Lower lobe of right lung (tissue), 2 donors: ENCODE results near the gene SIL1. TPM values are rescaled to one million over a fixed set of nuclear protein-coding genes. Genes with fewer than 3 reads are reported as not detected.
A peak's percentile ranks its signal among the peaks of the same experiment; 100 is the strongest.

ENCODE experiments used
- ATAC-seq, 2 donors: fragments of 200-7000 bp; cut with Tn5 transposase; one replicate each; pipeline ENCODE4 v1.9.1; 2020 to 2022; ENCODE audit warnings: mild to moderate bottlenecking in 2 of 2, moderate library complexity in 2 of 2
- DNase-seq: peaks from one replicate; pipeline ENCODE4 v3.0.0-alpha.2; 2020
- H3K27ac ChIP-seq: fragments of 200-600 bp; one replicate; pipeline ENCODE4 v1.8.0; 2022
- H3K27me3 ChIP-seq: fragments of 200-600 bp; one replicate; pipeline ENCODE4 v1.8.0; 2022; ENCODE audit warnings: low read depth
- H3K36me3 ChIP-seq: fragments of 200-600 bp; one replicate; pipeline ENCODE4 v1.8.0; 2022; ENCODE audit warnings: mild to moderate bottlenecking
- H3K4me1 ChIP-seq: fragments of 200-600 bp; one replicate; pipeline ENCODE4 v1.8.0; 2022
- H3K4me3 ChIP-seq: fragments of 200-600 bp; one replicate; pipeline ENCODE4 v1.8.0; 2022; ENCODE audit warnings: mild to moderate bottlenecking
- H3K9me3 ChIP-seq: fragments of 200-600 bp; one replicate; pipeline ENCODE4 v1.8.0; 2022
- intact Hi-C: fragments of 100-400 bp; cut with DNase I; formaldehyde crosslinking; loops from one replicate; pipeline ENCODE4 v1.11.0; 2022
- total RNA-seq: library from RNA; stranded (reverse); fragmentation: NEBNext Ultra II Directional; extraction: Animal tissue kit (Norgen Biotek cat#: 25700); gene quantifications from one replicate; pipeline ENCODE4 v1.2.1, GENCODE V29; 2021
- TF ChIP-seq, protein P1 (sequence below): fragments of 200-600 bp; IDR thresholded peaks from one replicate; pipeline ENCODE4 v1.8.0; 2022; ENCODE audit warnings: antibody characterized with exemption, mild to moderate bottlenecking
- donor health status: DM: no; HTN: yes; CAD: no; lungs with severe emphysema.

Gene SIL1
- total RNA-seq, 1 donor from 2014 or later, result 40.6 TPM

DNA sequence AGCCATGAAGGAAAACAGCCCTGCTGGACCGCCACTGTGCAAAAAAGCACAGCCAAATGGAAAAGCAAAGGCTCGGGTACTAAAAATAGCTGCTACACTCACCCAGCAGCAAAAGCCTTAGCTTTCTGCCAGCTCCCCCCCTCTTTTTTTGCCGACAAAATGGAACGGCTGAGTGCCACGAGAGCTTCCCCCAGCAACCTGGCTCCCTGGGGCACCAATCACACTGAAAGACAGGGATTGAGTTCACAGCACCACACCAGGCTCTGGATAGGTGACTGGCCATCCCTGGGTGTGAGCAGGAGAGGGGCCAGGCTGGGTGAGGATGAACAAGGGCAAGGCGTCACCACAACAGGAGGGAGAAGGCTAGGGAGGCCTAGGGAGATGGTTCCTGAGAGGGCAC, 66.7 kb downstream of the SIL1 start:
- Histone ChIP-seq H3K27me3 (no peaks in the 10 kb centered on the region), H3K4me1 (peaks cover 23% of the 10 kb centered on the region), H3K36me3 (peaks cover 5% of the 10 kb centered on the region), H3K27ac (peak overlapping the region; percentile 31), H3K9me3 (no peaks in the 10 kb centered on the region), H3K4me3 (no peak overlapping the region)
- TF ChIP-seq, protein P1, sequence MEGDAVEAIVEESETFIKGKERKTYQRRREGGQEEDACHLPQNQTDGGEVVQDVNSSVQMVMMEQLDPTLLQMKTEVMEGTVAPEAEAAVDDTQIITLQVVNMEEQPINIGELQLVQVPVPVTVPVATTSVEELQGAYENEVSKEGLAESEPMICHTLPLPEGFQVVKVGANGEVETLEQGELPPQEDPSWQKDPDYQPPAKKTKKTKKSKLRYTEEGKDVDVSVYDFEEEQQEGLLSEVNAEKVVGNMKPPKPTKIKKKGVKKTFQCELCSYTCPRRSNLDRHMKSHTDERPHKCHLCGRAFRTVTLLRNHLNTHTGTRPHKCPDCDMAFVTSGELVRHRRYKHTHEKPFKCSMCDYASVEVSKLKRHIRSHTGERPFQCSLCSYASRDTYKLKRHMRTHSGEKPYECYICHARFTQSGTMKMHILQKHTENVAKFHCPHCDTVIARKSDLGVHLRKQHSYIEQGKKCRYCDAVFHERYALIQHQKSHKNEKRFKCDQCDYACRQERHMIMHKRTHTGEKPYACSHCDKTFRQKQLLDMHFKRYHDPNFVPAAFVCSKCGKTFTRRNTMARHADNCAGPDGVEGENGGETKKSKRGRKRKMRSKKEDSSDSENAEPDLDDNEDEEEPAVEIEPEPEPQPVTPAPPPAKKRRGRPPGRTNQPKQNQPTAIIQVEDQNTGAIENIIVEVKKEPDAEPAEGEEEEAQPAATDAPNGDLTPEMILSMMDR, result no peak
- ATAC-seq (peak; percentile 48 to 70), DNase-seq (no peak)
- intact Hi-C loops, result no loop called here

DNA sequence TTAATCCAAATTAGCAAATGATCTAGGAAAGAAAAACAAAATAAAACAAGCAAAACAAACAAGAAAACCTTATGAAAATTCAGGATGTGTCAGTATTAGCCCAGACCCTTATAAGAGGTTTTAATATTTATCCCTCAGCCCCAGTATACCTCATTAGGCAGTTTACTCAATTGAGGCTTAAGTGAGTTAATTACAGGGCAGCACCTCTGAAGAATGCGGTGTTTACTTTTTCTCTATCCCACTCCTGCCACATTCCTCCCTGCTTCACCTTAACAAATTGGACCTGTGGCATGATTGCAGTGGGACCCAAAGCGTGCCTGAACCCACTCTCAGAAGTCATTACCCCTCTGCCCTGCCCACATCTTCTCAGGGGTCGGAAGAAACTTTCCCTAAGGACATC, 67.1 kb downstream of the SIL1 start:
- TF ChIP-seq, protein P1, result no peak
- DNase-seq (no peak), ATAC-seq (peak in 1 of 2 donors; percentile 37)
- intact Hi-C loops, result no loop called here
- peaks cover 23% of the 10 kb centered on the region for H3K4me1 ChIP-seq
- peaks cover 5% of the 10 kb centered on the region for H3K36me3 ChIP-seq
- H3K27ac ChIP-seq, result peak overlapping the region; percentile 31
- no peaks in the 10 kb centered on the region for H3K27me3 ChIP-seq
- H3K4me3 ChIP-seq, result no peak overlapping the region
- H3K9me3 ChIP-seq, result no peaks in the 10 kb centered on the region

DNA sequence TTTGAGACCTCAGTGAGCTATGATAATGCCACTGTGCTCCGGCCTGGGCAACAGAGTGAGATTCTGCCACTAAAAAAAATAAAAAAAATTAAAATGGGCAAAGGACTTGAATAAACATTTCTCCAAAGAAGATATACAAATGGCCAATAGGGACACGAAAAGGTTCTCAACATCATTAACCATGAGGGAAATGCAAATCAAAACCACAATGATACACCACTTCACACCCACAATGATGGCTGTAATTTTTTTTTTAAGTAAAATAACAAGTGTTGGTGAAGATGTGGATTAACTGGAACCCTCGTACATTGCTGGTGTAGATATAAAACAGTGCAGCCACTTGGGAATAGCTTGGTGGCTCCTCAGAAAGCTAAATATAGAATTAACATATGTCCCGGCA, 68.0 kb downstream of the SIL1 start:
- Histone ChIP-seq H3K4me1 (peaks cover 23% of the 10 kb centered on the region), H3K4me3 (no peak overlapping the region), H3K36me3 (peaks cover 10% of the 10 kb centered on the region), H3K9me3 (no peaks in the 10 kb centered on the region), H3K27ac (no peak overlapping the region), H3K27me3 (no peaks in the 10 kb centered on the region)
- intact Hi-C loops, result no loop called here
- DNase-seq, result no peak
- ATAC-seq, result no peak
- TF ChIP-seq, protein P1, result no peak

DNA sequence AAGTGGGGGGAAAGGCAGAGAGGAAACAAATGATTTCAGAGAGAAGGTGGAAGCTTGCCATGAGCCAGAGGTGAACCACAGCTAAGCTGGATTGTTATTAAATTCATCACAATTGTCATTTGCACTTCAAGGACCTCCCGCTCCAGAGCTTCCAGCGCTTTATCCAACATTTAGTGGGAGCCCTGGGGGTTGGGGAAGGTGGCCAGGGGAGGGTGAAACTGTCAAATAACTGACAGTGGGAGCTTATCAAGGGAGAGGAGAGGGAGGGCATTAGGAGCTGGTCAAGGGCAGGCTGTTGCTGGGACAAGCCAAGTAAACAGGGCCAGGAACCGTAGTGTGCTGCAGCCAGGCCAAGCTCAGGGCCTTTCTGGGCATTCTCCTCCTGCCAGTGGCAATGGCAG, 71.5 kb downstream of the SIL1 start:
- TF ChIP-seq, protein P1, result no peak
- Histone ChIP-seq H3K4me1 (peaks cover 11% of the 10 kb centered on the region), H3K36me3 (peaks cover 21% of the 10 kb centered on the region), H3K9me3 (no peaks in the 10 kb centered on the region), H3K27me3 (no peaks in the 10 kb centered on the region), H3K4me3 (no peak overlapping the region), H3K27ac (no peak overlapping the region)
- no peak for ATAC-seq
- intact Hi-C loops, result no loop called here
- no peak for DNase-seq

DNA sequence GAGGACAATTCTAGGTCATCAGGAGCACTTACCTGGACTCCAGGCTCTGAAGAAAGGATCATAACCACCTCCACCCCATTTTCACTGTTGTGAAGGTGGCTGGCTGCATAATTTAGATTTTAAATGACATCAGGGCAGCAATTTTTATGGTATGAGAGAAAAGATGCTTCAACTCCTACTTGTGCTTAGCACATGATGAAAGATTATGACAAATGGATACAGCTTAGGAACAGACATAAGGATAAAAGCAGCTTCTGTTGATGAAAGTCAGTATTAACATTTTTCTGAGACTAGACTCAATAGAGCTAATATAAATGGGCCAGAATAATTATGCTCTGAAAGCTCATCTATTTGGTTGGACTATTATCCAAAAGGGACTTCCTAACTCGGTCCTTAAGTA, 72.2 kb downstream of the SIL1 start:
- Histone ChIP-seq H3K4me3 (no peak overlapping the region), H3K27ac (no peak overlapping the region), H3K36me3 (peaks cover 23% of the 10 kb centered on the region), H3K4me1 (peaks cover 4% of the 10 kb centered on the region), H3K9me3 (no peaks in the 10 kb centered on the region), H3K27me3 (no peaks in the 10 kb centered on the region)
- TF ChIP-seq, protein P1, result no peak
- intact Hi-C loops, result no loop called here
- ATAC-seq, result no peak
- no peak for DNase-seq
